CD4-positive, alpha-beta T cell (primary cell): Measurements from ENCODE around the gene ORAI2. TPM values are rescaled to one million over a fixed set of nuclear protein-coding genes. Genes with fewer than 3 reads are reported as not detected.
"Not testable (repeated sequence)": the region's sequence is repeated elsewhere in the genome, so short reads cannot be mapped to it uniquely, and the experiment has no call there.

Source experiments
- ATAC-seq: fragments of 200-7000 bp; cut with Tn5 transposase; one replicate; pipeline ENCODE4 v1.10.0; 2022; ENCODE audit warnings: mild to moderate bottlenecking; ENCODE audit not compliant: poor library complexity
- CTCF ChIA-PET: fragments of 350-600 bp; sonication (Branson Sonifier 250); formaldehyde crosslinking; loops from one replicate; lab custom pipeline; 2021; ENCODE audit warnings: antibody characterized with exemption, inconsistent platforms; lab: Charles Lee
- POLR2A ChIA-PET: fragments of 350-600 bp; sonication (Branson Sonifier 250); formaldehyde crosslinking; loops from one replicate; lab custom pipeline; 2021; ENCODE audit warnings: antibody characterized with exemption, inconsistent platforms; lab: Charles Lee
- DNase-seq, 14 experiments: peaks; one replicate each; pipeline ENCODE4 v3.0.0-alpha.2; 2013 to 2020; ENCODE audit warnings: mixed read lengths in 2 of 14
- H3K27ac ChIP-seq, 2 donors: one replicate each; pipeline versions ENCODE4 v1.5.1 to v1.7.0; 2013; ENCODE audit warnings: low read length in 2 of 2, low read depth in 1 of 2, mild to moderate bottlenecking in 1 of 2
- H3K27me3 ChIP-seq, 2 experiments: 1 replicate in 1 of 2; 2 replicates in 1 of 2; pipeline versions ENCODE4 v1.6.1 to v1.7.0; 2013; ENCODE audit warnings: low read length in 2 of 2, control low read depth in 1 of 2, mild to moderate bottlenecking in 1 of 2, moderate library complexity in 1 of 2; ENCODE audit not compliant: insufficient read depth in 2 of 2, control insufficient read depth in 1 of 2
- H3K36me3 ChIP-seq: one replicate; pipeline ENCODE4 v1.6.1; 2013; ENCODE audit warnings: low read length, control low read depth; ENCODE audit not compliant: insufficient read depth
- H3K4me1 ChIP-seq: one replicate; pipeline ENCODE4 v1.6.1; 2013; ENCODE audit warnings: low read length, control low read depth; ENCODE audit not compliant: insufficient read depth
- H3K4me3 ChIP-seq: one replicate; pipeline ENCODE4 v1.5.1; 2013; ENCODE audit warnings: mild to moderate bottlenecking, low read length, moderate library complexity
- H3K9me3 ChIP-seq, 2 experiments: 1 replicate in 1 of 2; 2 replicates in 1 of 2; pipeline versions ENCODE4 v1.6.1 to v1.7.0; 2013; ENCODE audit warnings: low read length in 2 of 2, mild to moderate bottlenecking in 2 of 2, control low read depth in 1 of 2, moderate library complexity in 1 of 2; ENCODE audit not compliant: control insufficient read depth in 1 of 2, insufficient read depth in 1 of 2
- H3K27ac Mint-ChIP-seq: one replicate; pipeline ENCODE4 v1.8.0; 2020; ENCODE audit warnings: mixed read lengths
- H3K27me3 Mint-ChIP-seq: one replicate; pipeline ENCODE4 v1.8.0; 2021; ENCODE audit warnings: mixed read lengths
- H3K36me3 Mint-ChIP-seq: one replicate; pipeline ENCODE4 v1.8.0; 2021; ENCODE audit warnings: low read depth, mixed read lengths
- H3K4me1 Mint-ChIP-seq: one replicate; pipeline ENCODE4 v1.8.0; 2021; ENCODE audit warnings: low read depth, mixed read lengths
- H3K4me3 Mint-ChIP-seq: one replicate; pipeline ENCODE4 v1.8.0; 2020; ENCODE audit warnings: mild to moderate bottlenecking, mixed read lengths
- H3K9me3 Mint-ChIP-seq: one replicate; pipeline ENCODE4 v1.8.0; 2020; ENCODE audit warnings: mixed read lengths
- intact Hi-C, 2 experiments: fragments of 100-400 bp; cut with DNase I in 1 of 2; cut with micrococcal nuclease in 1 of 2; formaldehyde crosslinking; loops; one replicate each; pipeline versions ENCODE4 v1.15.1 to v1.9.0; 2023 to 2025; cut with DNase I, micrococcal nuclease
- total RNA-seq, 174 experiments: library from RNA in 2 of 174; stranded (reverse) in 2 of 174; gene quantifications; one replicate each; pipeline ENCODE4 v1.2.3 and lab custom pipeline; 2021 to 2026
- TF ChIP-seq, protein P1 (sequence below): fragments of 200-600 bp; IDR thresholded peaks from one replicate; pipeline ENCODE4 v1.8.0; 2022; ENCODE audit warnings: antibody characterized with exemption, mild to moderate bottlenecking

The ORAI2 gene
- total RNA-seq, 2 experiments from 2014 or later, result 12.3 to 16.5 TPM

DNA sequence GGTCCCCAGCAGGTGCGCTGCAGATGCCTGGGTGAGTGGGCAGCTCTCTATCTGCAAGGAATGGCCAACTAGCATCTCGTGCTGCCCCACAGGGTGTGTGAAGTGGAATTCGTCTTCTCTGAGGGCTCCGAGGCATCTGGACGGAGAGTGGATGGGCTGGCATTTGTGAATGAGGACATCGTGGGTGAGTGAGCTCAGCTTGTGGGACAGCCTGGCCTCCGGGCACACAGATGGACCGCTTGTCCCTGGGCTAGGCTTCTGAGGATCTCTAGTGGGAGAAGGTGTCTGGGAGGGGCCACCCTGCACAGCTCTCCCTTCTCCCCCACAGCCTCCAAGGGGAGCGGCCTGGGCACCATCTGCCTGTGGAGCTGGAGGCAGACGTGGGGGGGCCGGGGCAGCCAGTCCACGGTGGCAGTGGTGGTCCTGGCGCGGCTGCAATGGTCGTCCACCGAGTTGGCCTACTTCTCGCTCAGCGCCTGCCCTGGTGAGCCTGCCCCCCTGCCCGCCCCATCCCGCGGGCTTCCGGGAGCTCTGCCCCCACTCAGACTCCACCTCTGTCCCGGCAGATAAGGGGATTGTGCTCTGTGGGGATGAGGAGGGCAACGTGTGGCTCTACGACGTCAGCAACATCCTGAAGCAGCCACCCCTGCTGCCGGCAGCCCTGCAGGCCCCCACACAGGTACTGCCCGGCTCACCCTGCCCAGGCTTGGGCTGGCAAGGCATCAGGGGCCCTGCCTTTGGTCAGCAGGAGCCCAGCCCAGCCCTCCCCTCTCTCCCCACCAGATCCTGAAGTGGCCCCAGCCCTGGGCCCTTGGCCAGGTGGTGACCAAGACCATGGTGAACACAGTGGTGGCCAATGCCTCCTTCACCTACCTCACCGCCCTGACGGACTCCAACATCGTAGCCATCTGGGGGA is 39.0 kb downstream of the ORAI2 start:
- peaks cover 19% of the 10 kb centered on the region for H3K36me3 Mint-ChIP-seq
- peaks cover under 1% of the 10 kb centered on the region for H3K4me1 ChIP-seq
- peaks cover 43% of the 10 kb centered on the region for H3K36me3 ChIP-seq
- ChIA-PET POLR2A (interaction anchor here (0.6 kb wide), 1 partner anchor 54 kb away, joined by 3 read pairs; no protein-coding TSS in a partner anchor), CTCF (interaction anchor here (1.4 kb wide), 1 partner anchor 60 kb away, joined by 3 read pairs; no protein-coding TSS in a partner anchor)
- no peaks in the 10 kb centered on the region for H3K27me3 ChIP-seq
- ATAC-seq, result no peak
- H3K27ac ChIP-seq, result no peak overlapping the region
- no peaks in the 10 kb centered on the region for H3K9me3 ChIP-seq
- H3K4me1 Mint-ChIP-seq, result peaks cover under 1% of the 10 kb centered on the region
- H3K9me3 Mint-ChIP-seq, result no peaks in the 10 kb centered on the region
- H3K27me3 Mint-ChIP-seq, result no peaks in the 10 kb centered on the region
- H3K27ac Mint-ChIP-seq, result peak overlapping the region; percentile 59
- intact Hi-C loops, result no loop called here
- DNase-seq, result peak in 1 of 14 experiments; percentile 30
- H3K4me3 Mint-ChIP-seq, result no peak overlapping the region
- H3K4me3 ChIP-seq, result no peak overlapping the region
- TF ChIP-seq, protein P1, sequence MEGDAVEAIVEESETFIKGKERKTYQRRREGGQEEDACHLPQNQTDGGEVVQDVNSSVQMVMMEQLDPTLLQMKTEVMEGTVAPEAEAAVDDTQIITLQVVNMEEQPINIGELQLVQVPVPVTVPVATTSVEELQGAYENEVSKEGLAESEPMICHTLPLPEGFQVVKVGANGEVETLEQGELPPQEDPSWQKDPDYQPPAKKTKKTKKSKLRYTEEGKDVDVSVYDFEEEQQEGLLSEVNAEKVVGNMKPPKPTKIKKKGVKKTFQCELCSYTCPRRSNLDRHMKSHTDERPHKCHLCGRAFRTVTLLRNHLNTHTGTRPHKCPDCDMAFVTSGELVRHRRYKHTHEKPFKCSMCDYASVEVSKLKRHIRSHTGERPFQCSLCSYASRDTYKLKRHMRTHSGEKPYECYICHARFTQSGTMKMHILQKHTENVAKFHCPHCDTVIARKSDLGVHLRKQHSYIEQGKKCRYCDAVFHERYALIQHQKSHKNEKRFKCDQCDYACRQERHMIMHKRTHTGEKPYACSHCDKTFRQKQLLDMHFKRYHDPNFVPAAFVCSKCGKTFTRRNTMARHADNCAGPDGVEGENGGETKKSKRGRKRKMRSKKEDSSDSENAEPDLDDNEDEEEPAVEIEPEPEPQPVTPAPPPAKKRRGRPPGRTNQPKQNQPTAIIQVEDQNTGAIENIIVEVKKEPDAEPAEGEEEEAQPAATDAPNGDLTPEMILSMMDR, result no peak

DNA sequence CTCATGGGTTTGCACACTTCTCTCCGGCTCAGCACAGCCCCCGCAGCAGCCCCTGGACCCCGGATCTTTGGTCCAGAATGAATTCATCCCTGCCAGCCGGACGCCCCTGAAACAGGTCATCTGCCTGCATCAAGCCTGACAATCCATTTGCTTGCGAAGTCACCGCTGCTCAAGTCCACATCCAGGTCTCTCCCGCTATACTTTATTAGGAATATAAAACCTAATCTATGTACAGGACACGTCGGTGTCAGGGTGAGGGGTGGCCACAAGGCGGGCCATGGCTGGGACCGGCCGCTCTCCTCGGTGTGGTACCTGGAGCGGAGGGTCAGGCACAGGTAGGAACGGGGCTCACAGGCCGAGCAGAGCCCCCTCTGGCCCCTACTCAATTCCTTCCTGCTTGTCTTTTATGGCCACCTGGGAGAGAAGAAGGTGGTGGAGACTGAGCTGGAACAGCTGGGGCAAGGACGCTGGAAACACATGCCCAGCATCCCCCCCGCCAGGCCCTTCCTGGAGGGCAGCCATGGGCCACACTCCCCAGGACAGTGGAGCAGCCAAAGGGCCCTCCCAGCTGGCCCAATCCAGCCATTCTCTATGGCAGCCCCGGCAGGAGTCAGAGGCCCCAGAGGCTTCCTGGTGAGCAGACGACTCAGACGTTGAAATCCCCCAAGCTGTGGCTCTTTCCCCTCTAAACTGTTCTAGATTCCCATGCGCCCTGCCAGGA is 40.1 kb downstream of the ORAI2 start:
- H3K36me3 ChIP-seq, result peaks cover 38% of the 10 kb centered on the region
- no peaks in the 10 kb centered on the region for H3K27me3 ChIP-seq
- peak in 1 of 14 experiments; percentile 26 for DNase-seq
- no peaks in the 10 kb centered on the region for H3K9me3 ChIP-seq
- H3K4me1 Mint-ChIP-seq, result no peaks in the 10 kb centered on the region
- no peaks in the 10 kb centered on the region for H3K27me3 Mint-ChIP-seq
- H3K4me1 ChIP-seq, result no peaks in the 10 kb centered on the region
- no peak overlapping the region for H3K4me3 Mint-ChIP-seq
- POLR2A ChIA-PET, result no interaction called here
- intact Hi-C loops, result no loop called here
- ATAC-seq, result no peak
- TF ChIP-seq, protein P1, result no peak
- no peaks in the 10 kb centered on the region for H3K9me3 Mint-ChIP-seq
- CTCF ChIA-PET, result interaction anchor here (1.4 kb wide), 1 partner anchor 61 kb away, joined by 3 read pairs; no protein-coding TSS in a partner anchor
- H3K36me3 Mint-ChIP-seq, result peaks cover 19% of the 10 kb centered on the region
- no peak overlapping the region for H3K27ac ChIP-seq
- H3K4me3 ChIP-seq, result no peak overlapping the region
- no peak overlapping the region for H3K27ac Mint-ChIP-seq

DNA sequence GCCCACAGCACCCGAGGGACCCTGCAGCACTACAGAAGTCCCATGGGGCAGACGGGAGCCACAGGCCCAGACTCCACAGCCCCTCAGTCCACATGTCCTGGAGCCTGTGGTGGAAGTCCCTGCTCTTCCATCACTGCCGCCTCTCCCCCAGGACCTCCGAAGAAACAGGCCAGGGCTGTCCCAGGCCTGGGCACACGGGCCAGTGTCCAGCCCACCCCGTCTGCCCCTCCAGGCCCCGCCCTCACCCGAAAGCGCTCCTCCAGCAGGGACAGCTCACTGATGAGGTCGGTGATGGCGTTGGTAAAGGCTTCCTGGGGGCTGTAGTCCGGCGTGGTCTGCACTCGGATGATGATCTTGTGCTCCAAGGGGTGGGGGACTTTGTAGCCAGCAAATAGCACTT is 40.7 kb downstream of the ORAI2 start:
- H3K9me3 Mint-ChIP-seq, H3K9me3 ChIP-seq, H3K4me1 Mint-ChIP-seq, H3K4me1 ChIP-seq, H3K27me3 ChIP-seq, H3K27me3 Mint-ChIP-seq, H3K4me3 ChIP-seq, H3K27ac ChIP-seq, H3K4me3 Mint-ChIP-seq, ATAC-seq, intact Hi-C loops, H3K27ac Mint-ChIP-seq, POLR2A ChIA-PET: not testable (repeated sequence)
- DNase-seq, result peak in 1 of 14 experiments; percentile 11
- H3K36me3 Mint-ChIP-seq, result peaks cover 22% of the 10 kb centered on the region
- peaks cover 31% of the 10 kb centered on the region for H3K36me3 ChIP-seq
- CTCF ChIA-PET, result interaction anchor here (1.4 kb wide), 1 partner anchor 62 kb away, joined by 3 read pairs; no protein-coding TSS in a partner anchor

DNA sequence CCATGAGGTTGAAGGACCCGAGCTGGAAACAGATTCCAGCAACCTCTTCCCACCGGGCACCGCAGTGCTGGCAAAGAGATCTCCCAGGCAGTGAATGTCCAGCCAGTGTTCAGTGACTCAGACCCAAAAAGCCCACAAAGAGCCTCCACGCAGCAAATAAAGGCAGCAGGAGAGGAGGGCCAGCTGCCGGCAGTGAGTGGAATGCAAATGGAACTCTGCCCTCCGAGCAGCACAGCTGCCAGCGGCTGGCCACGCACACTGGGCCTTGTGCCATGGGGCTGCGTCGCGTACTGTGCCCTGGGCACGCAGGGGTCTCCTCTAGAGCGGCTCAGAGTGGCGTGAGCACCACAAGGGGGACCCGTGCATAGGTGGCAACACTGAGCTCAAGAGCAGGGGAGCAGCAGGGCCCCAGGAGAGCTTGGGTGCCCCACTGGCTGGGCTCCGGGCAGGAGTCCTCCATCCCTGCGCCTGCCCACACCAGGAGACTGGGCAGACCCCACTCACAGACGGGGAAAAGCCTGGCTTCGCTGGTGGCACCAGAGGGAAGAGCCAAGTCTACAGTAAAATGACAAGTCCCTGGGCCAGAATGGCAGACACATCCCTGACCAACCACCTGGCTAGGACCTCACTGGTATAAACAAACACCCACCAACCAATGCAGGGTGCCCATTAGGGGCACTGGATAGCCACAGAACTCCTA is 41.5 kb downstream of the ORAI2 start:
- H3K4me1 ChIP-seq, H3K4me3 ChIP-seq, H3K27me3 ChIP-seq, CTCF ChIA-PET, POLR2A ChIA-PET, DNase-seq, H3K9me3 ChIP-seq, intact Hi-C loops, H3K4me1 Mint-ChIP-seq, H3K4me3 Mint-ChIP-seq, H3K9me3 Mint-ChIP-seq, H3K27me3 Mint-ChIP-seq, H3K27ac ChIP-seq, H3K27ac Mint-ChIP-seq, ATAC-seq: not testable (repeated sequence)
- H3K36me3 Mint-ChIP-seq, result peaks cover 22% of the 10 kb centered on the region
- peaks cover 29% of the 10 kb centered on the region for H3K36me3 ChIP-seq
